ENCODE measurements around the gene COL26A1.

DNA sequence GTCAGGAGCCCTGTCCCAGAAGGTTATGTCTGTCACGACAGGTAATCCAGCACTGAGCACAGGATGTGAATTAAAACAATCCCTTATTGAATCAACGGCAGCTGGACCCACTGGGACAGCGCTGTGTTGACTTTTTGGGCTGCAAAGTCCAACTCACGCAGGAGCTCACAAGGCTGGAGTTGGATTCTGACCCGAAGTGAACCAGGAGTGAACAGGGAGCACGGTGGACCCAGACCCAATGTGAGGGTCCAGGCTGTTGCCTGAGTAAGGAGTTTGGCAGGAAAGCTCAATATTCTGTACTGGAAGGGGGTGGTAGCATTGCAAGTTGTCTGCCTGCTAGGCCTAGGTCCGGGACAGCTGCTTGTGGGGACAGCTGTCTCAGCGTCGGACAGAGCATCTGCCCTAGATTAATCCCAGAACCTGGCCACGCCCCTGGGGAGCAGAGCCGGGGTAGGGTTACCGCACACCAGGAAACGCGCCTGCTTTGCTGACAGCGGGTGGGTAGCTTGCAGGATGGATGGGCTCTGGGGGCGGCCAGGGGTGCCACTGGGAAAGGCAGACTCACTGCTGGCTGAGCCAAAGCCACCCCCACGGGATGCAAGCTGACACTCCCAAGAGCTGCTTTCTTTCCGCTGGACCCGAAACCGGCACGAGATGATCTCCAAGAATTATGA is 24.0 kb downstream of the COL26A1 start:
- TF ChIP-seq, protein P1, sequence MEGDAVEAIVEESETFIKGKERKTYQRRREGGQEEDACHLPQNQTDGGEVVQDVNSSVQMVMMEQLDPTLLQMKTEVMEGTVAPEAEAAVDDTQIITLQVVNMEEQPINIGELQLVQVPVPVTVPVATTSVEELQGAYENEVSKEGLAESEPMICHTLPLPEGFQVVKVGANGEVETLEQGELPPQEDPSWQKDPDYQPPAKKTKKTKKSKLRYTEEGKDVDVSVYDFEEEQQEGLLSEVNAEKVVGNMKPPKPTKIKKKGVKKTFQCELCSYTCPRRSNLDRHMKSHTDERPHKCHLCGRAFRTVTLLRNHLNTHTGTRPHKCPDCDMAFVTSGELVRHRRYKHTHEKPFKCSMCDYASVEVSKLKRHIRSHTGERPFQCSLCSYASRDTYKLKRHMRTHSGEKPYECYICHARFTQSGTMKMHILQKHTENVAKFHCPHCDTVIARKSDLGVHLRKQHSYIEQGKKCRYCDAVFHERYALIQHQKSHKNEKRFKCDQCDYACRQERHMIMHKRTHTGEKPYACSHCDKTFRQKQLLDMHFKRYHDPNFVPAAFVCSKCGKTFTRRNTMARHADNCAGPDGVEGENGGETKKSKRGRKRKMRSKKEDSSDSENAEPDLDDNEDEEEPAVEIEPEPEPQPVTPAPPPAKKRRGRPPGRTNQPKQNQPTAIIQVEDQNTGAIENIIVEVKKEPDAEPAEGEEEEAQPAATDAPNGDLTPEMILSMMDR (IDR thresholded peaks at IDR 0.05; ENCODE audit: poor library complexity) = no peak
- TF ChIP-seq EZH2 (IDR thresholded peaks at IDR 0.05; ENCODE audit: borderline replicate concordance) (no peak), EZH2phosphoT487 (IDR thresholded peaks at IDR 0.05; ENCODE audit: low read depth, severe bottlenecking, unreplicated experiment) (no peak)
